K562 (cell line): ENCODE results near the gene KLK15. TPM values are rescaled to one million over a fixed set of nuclear protein-coding genes. Genes with fewer than 3 reads are reported as not detected.

Source experiments
- BACH1 ChIP-seq: fragments of 200-800 bp; sonication (Bioruptor generic); IDR thresholded peaks from 2 replicates; pipeline ENCODE4 v1.6.1; 2016; ENCODE audit warnings: missing genetic modification characterization, missing compliant biosample characterization
- BRD9 ChIP-seq: fragments of 450-650 bp; IDR thresholded peaks from 2 replicates; pipeline ENCODE4 v1.6.1; 2018; ENCODE audit warnings: low read depth; ENCODE audit not compliant: partially characterized antibody
- CBFA2T3 ChIP-seq: fragments of 450-650 bp; IDR thresholded peaks from 2 replicates; pipeline ENCODE4 v1.6.1; 2017
- E2F5 ChIP-seq: sonication (generic); formaldehyde crosslinking; IDR thresholded peaks from 2 replicates; pipeline ENCODE4 v1.8.0; 2022; ENCODE audit warnings: mild to moderate bottlenecking, missing genetic modification reagents
- ELF1 ChIP-seq: fragments of 200-800 bp; sonication (Bioruptor generic); IDR thresholded peaks from 2 replicates; pipeline ENCODE4 v1.6.1; 2016; ENCODE audit warnings: missing genetic modification characterization, missing compliant biosample characterization
- ILK ChIP-seq: fragments of 450-650 bp; IDR thresholded peaks from 2 replicates; pipeline ENCODE4 v1.6.1; 2016; ENCODE audit warnings: missing genetic modification characterization, low read depth, mild to moderate bottlenecking, missing compliant biosample characterization, moderate library complexity, borderline replicate concordance
- KDM5B ChIP-seq: fragments of 200-600 bp; sonication (generic); IDR thresholded peaks from 2 replicates; pipeline ENCODE4 v1.6.1; 2012; ENCODE audit warnings: low read depth, mild to moderate bottlenecking, moderate library complexity, low read length, control low read depth, inconsistent platforms; ENCODE audit not compliant: insufficient replicate concordance
- NBN ChIP-seq: fragments of 450-650 bp; IDR thresholded peaks from 2 replicates; pipeline ENCODE4 v1.6.1; 2016; ENCODE audit warnings: low read depth, mild to moderate bottlenecking
- POLR2G ChIP-seq: fragments of 200-400 bp; formaldehyde crosslinking; IDR thresholded peaks from 2 replicates; pipeline ENCODE4 v1.6.1; 2017; ENCODE audit warnings: low read depth, mild to moderate bottlenecking, antibody characterized with exemption, low read length, moderate library complexity
- THAP7 ChIP-seq: fragments of 250-450 bp; sonication (Bioruptor Pico); IDR thresholded peaks from 2 replicates; pipeline ENCODE4 v1.5.0; 2021
- ZBTB11 ChIP-seq, 3 experiments: fragments of 200-800 bp in 1 of 3; fragments of 250-450 bp in 1 of 3; fragments of 450-650 bp in 1 of 3; sonication (Bioruptor Pico) in 1 of 3; sonication (Bioruptor generic) in 1 of 3; formaldehyde crosslinking in 1 of 3; IDR thresholded peaks; 2 replicates each; pipeline versions ENCODE4 v1.6.1 to v1.8.0; 2016 to 2022; ENCODE audit warnings: mild to moderate bottlenecking in 2 of 3, missing genetic modification characterization in 2 of 3, missing compliant biosample characterization in 1 of 3, moderate library complexity in 1 of 3
- ZFPM2 ChIP-seq: fragments of 250-450 bp; sonication (Bioruptor Pico); IDR thresholded peaks from 2 replicates; pipeline ENCODE4 v1.5.1; 2022; ENCODE audit warnings: mild to moderate bottlenecking
- ZNF57 ChIP-seq: fragments of 450-650 bp; formaldehyde crosslinking; IDR thresholded peaks from 2 replicates; pipeline ENCODE4 v1.4.0; 2020; ENCODE audit warnings: mild to moderate bottlenecking, moderate library complexity
- polyA plus RNA-seq, 8 experiments: library from polyadenylated mRNA; depleted of rRNA in 4 of 8; stranded (reverse) in 5 of 8; unstranded in 3 of 8; fragments of >200 nt; fragmentation: Nextera tagmentation in 2 of 8; fragmentation: Illumina TruSeq in 1 of 8; extraction: Ambion mirVana in 2 of 8; extraction: Trizol in 1 of 8; gene quantifications; 2 replicates each; pipeline versions ENCODE4 v1.2.1 to v1.2.3, GENCODE V29; 2011 to 2014; ENCODE audit warnings: inconsistent platforms in 1 of 8, missing spikeins in 1 of 8
- total RNA-seq, 7 experiments: library from RNA; depleted of rRNA in 6 of 7; stranded (reverse); fragments of >200 nt in 6 of 7; fragmentation: Illumina TruSeq in 2 of 7; extraction: Trizol in 2 of 7; gene quantifications; 2 replicates each; pipeline versions ENCODE4 v1.2.1 to v1.2.3, GENCODE V29; 2011 to 2021; ENCODE audit warnings: low replicate concordance in 1 of 7

The KLK15 gene
- total and polyA plus RNA-seq, 9 of the 15 experiments (the other 6 are each of a cell fraction or from before 2014, with no cell fraction given) = not detected

- TF ChIP-seq NBN (0 out of 2 replicates have a peak, but pooled peaks have one; percentile 12), THAP7 (0 out of 2 replicates have a peak, but pooled peaks have one; percentile 51), ZNF57 (0 out of 2 replicates have a peak, but pooled peaks have one; percentile 61), CBFA2T3 (no peak), ELF1 (tag) (no peak), POLR2G (peak; percentile 91), KDM5B (peak; percentile 91), E2F5 (CRISPR knock-in tag) (no peak), ILK (tag) (no peak), BACH1 (tag) (no peak), ZFPM2 (CRISPR knock-in tag) (0 out of 2 replicates have a peak, but pooled peaks have one; percentile 31), ZBTB11 (CRISPR knock-in tag; IDR thresholded peaks at IDR 0.05) (peak in 1 of 3 experiments; percentile 40; a peak in 1 of 6 replicates), BRD9 (no peak)
Measured at GRCh38 chr19:50835785-50836542, 2.6 kb upstream of the KLK15 start (continued).
